ENCODE measurements around the gene IGF2BP2.

DNA sequence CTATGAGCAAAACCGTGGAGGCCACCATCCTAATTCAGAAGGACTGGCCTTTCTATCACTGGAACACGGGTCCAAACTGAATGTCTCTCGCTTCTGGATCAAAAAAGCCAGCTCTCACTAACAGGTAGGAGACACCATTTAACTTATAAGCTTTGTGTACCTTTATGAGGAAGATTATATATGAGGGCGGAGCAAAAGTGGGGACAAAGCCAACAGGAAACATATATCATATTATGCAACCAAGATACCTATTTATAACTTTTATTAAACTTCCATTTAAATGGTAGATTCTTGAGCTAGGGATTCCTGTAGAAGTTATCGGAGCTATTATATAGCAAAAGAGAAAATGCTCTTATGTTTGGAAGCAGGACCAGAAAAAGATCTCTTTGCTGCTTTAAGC is 78.4 kb downstream of the IGF2BP2 start:
- TF ChIP-seq POLR2A (IDR thresholded peaks at IDR 0.05; ENCODE audit: borderline replicate concordance, extremely low read depth, insufficient read depth, insufficient read length) (no peak), POLR2AphosphoS5 (IDR thresholded peaks at IDR 0.05; ENCODE audit: low read depth, low read length) (no peak), EZH2 (IDR thresholded peaks at IDR 0.05) (no peak), SIN3A (IDR thresholded peaks at IDR 0.05; ENCODE audit: low read depth) (no peak), FOSL1 (IDR thresholded peaks at IDR 0.05; ENCODE audit: low read depth) (no peak), RAD21 (IDR thresholded peaks at IDR 0.05; ENCODE audit: low read depth) (no peak), JUND (IDR thresholded peaks at IDR 0.05) (no peak), SRF (IDR thresholded peaks at IDR 0.05; ENCODE audit: low read depth) (no peak)
- TF ChIP-seq, protein P1, sequence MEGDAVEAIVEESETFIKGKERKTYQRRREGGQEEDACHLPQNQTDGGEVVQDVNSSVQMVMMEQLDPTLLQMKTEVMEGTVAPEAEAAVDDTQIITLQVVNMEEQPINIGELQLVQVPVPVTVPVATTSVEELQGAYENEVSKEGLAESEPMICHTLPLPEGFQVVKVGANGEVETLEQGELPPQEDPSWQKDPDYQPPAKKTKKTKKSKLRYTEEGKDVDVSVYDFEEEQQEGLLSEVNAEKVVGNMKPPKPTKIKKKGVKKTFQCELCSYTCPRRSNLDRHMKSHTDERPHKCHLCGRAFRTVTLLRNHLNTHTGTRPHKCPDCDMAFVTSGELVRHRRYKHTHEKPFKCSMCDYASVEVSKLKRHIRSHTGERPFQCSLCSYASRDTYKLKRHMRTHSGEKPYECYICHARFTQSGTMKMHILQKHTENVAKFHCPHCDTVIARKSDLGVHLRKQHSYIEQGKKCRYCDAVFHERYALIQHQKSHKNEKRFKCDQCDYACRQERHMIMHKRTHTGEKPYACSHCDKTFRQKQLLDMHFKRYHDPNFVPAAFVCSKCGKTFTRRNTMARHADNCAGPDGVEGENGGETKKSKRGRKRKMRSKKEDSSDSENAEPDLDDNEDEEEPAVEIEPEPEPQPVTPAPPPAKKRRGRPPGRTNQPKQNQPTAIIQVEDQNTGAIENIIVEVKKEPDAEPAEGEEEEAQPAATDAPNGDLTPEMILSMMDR (IDR thresholded peaks at IDR 0.05 in 2 of 3, conservative IDR thresholded peaks at IDR 0.05 in 1 of 3; ENCODE audit: borderline replicate concordance in 1 of 3, insufficient read depth in 1 of 3, low read depth in 2 of 3, low read length in 2 of 3) = no peak
- TF ChIP-seq, protein P2, sequence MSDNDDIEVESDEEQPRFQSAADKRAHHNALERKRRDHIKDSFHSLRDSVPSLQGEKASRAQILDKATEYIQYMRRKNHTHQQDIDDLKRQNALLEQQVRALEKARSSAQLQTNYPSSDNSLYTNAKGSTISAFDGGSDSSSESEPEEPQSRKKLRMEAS (IDR thresholded peaks at IDR 0.05) = no peak

Data from HCT116 (cell line).